Psoas muscle (tissue), 8 donors: ENCODE data around the gene S100A6. TPM values are rescaled to one million over a fixed set of nuclear protein-coding genes. Genes with fewer than 3 reads are reported as not detected.

ENCODE experiments used
- ATAC-seq, 4 donors: fragments of 200-7000 bp; cut with Tn5 transposase; one replicate each; pipeline ENCODE4 v1.9.1; 2020; ENCODE audit warnings: moderate library complexity in 3 of 4, mild to moderate bottlenecking in 2 of 4
- DNase-seq, 2 donors: peaks; one replicate each; pipeline ENCODE4 v3.0.0-alpha.2; 2020
- H3K27ac ChIP-seq: fragments of 200-600 bp; one replicate; pipeline ENCODE4 v1.8.0; 2022
- H3K27me3 ChIP-seq, 3 donors: fragments of 200-600 bp in 1 of 3; one replicate each; pipeline versions ENCODE4 v1.6.1 to v1.8.0; 2013 to 2022; ENCODE audit warnings: low read length in 2 of 3, mild to moderate bottlenecking in 2 of 3, moderate library complexity in 1 of 3; ENCODE audit not compliant: insufficient read depth in 3 of 3
- H3K36me3 ChIP-seq, 2 donors: fragments of 200-600 bp in 1 of 2; one replicate each; pipeline versions ENCODE4 v1.6.1 to v1.8.0; 2013 to 2022; ENCODE audit warnings: low read depth in 1 of 2, mild to moderate bottlenecking in 1 of 2, moderate library complexity in 1 of 2; ENCODE audit not compliant: insufficient read depth in 1 of 2
- H3K4me1 ChIP-seq: fragments of 200-600 bp; one replicate; pipeline ENCODE4 v1.8.0; 2022
- H3K4me3 ChIP-seq: fragments of 200-600 bp; one replicate; pipeline ENCODE4 v1.8.0; 2022; ENCODE audit warnings: mild to moderate bottlenecking
- H3K9me3 ChIP-seq: fragments of 200-600 bp; one replicate; pipeline ENCODE4 v1.8.0; 2022
- CTCF ChIP-seq: fragments of 200-600 bp; IDR thresholded peaks from one replicate; pipeline ENCODE4 v1.8.0; 2022; ENCODE audit warnings: antibody characterized with exemption
- WGBS, 3 donors: extraction: QIAGEN DNeasy Blood & Tissue Kit; methylation state at CpG; one replicate each; pipeline versions ENCODE4 v1.1.6 to v1.1.7; 2013; 5-methylcytosine and 5-hydroxymethylcytosine counted together
- intact Hi-C, 2 donors: fragments of 100-400 bp; cut with DNase I; formaldehyde crosslinking; loops; one replicate each; pipeline versions ENCODE4 v1.11.0 to v1.14.2; 2022
- polyA plus RNA-seq, 3 donors: library from polyadenylated mRNA; stranded (reverse); fragments of 200-250 nt; gene quantifications; one replicate each; pipeline ENCODE4 v1.2.3, GENCODE V29; 2013
- total RNA-seq, 4 donors: library from RNA; stranded (reverse); fragmentation: NEBNext Ultra II Directional in 2 of 4; extraction: Animal tissue kit (Norgen Biotek cat#: 25700) in 2 of 4; gene quantifications; one replicate each; pipeline versions ENCODE4 v1.2.1 to v1.2.4, GENCODE V29; 2021 to 2023
- donor health status: healthy with polysubstance abuse.
- donor health status: DM: no; HTN: no; CAD: no; lungs with moderate emphysema.
- donor health status: Bipolar disorder and iron deficiency.
- donor health status: healthy.
- donor health status: DM: yes; HTN: yes; CAD: no.
- donor health status: DM: no; HTN: no; CAD: no.
- donor health status: DM: no; HTN: no; CAD: no.
- donor health status: DM: yes; HTN: yes; CAD: no.

The S100A6 gene
- total and polyA plus RNA-seq, 7 donors = 78.5 to 506 (median 295) TPM

GRCh38 chr1:153493343-153493960, 42.3 kb downstream of the S100A6 start:
- Histone ChIP-seq H3K27ac (no peak overlapping the region), H3K36me3 (no peaks in the 10 kb centered on the region), H3K4me3 (no peak overlapping the region), H3K4me1 (peaks cover 15% of the 10 kb centered on the region), H3K9me3 (no peaks in the 10 kb centered on the region), H3K27me3 (peaks cover 0 to 3% (median 0%) of the 10 kb centered on the region in 3 donors)
- no peak for TF ChIP-seq CTCF
- ATAC-seq (no peak), DNase-seq (no peak)
- intact Hi-C loops = no loop called here
- 83 to 90% (median 89%) methylated on average over 6 of the region's 6 CpGs for WGBS, 3 donors

GRCh38 chr1:153490272-153491051, 45.3 kb downstream of the S100A6 start:
- H3K4me3 ChIP-seq = peak overlapping the region; percentile 35
- intact Hi-C loops = no loop called here
- H3K27me3 ChIP-seq = no peaks in the 10 kb centered on the region
- H3K4me1 ChIP-seq = peaks cover 15% of the 10 kb centered on the region
- no peaks in the 10 kb centered on the region for H3K36me3 ChIP-seq
- ATAC-seq (peak; percentile 86 to 90 (median 88)), DNase-seq (peak; percentile 82 to 89)
- 19 to 24% (median 20%) methylated on average over 12 of the region's 12 CpGs for WGBS, 3 donors
- peak overlapping the region; percentile 87 for H3K27ac ChIP-seq
- TF ChIP-seq CTCF = no peak
- H3K9me3 ChIP-seq = no peaks in the 10 kb centered on the region

GRCh38 chr1:153488731-153489130, 47.1 kb downstream of the S100A6 start:
- 9 to 12% (median 12%) methylated on average over 4 of the region's 4 CpGs for WGBS, 3 donors
- no peak for TF ChIP-seq CTCF
- Histone ChIP-seq H3K9me3 (no peaks in the 10 kb centered on the region), H3K27me3 (no peaks in the 10 kb centered on the region), H3K4me3 (no peak overlapping the region), H3K4me1 (peaks cover 15% of the 10 kb centered on the region), H3K27ac (peak overlapping the region; percentile 78), H3K36me3 (no peaks in the 10 kb centered on the region)
- intact Hi-C loops = no loop called here
- ATAC-seq (peak; percentile 16 to 57 (median 56)), DNase-seq (peak in 1 of 2 donors; percentile 27)

GRCh38 chr1:153487707-153488106, 48.1 kb downstream of the S100A6 start:
- WGBS, 3 donors = 97 to 100% (median 98%) methylated on average over 2 of the region's 2 CpGs
- Histone ChIP-seq H3K4me1 (peaks cover 15% of the 10 kb centered on the region), H3K36me3 (no peaks in the 10 kb centered on the region), H3K4me3 (no peak overlapping the region), H3K9me3 (no peaks in the 10 kb centered on the region), H3K27me3 (peaks cover 0 to under 1% (median 0%) of the 10 kb centered on the region in 3 donors), H3K27ac (no peak overlapping the region)
- TF ChIP-seq CTCF = no peak
- DNase-seq = no peak
- intact Hi-C loops = no loop called here
- no peak for ATAC-seq
